Choroid plexus epithelial cell (primary cell): ENCODE data around the gene RARA.
A peak's percentile ranks its signal among the peaks of the same experiment; 100 is the strongest.
"Not testable (repeated sequence)": the region's sequence is repeated elsewhere in the genome, so short reads cannot be mapped to it uniquely, and the experiment has no call there.

ENCODE experiments used
- DNase-seq: peaks from one replicate; pipeline ENCODE4 v3.0.0-alpha.2; 2010; ENCODE audit warnings: low read depth
- H3K4me3 ChIP-seq: 2 replicates; pipeline ENCODE4 v1.5.1; 2011; ENCODE audit warnings: low read depth, mild to moderate bottlenecking, control low read depth, low read length, moderate library complexity
- CTCF ChIP-seq: conservative IDR thresholded peaks from 2 replicates; pipeline ENCODE4 v1.5.1; 2011; ENCODE audit warnings: low read depth, mild to moderate bottlenecking, control low read depth, inconsistent platforms, low read length, moderate library complexity

RARA gene

DNA sequence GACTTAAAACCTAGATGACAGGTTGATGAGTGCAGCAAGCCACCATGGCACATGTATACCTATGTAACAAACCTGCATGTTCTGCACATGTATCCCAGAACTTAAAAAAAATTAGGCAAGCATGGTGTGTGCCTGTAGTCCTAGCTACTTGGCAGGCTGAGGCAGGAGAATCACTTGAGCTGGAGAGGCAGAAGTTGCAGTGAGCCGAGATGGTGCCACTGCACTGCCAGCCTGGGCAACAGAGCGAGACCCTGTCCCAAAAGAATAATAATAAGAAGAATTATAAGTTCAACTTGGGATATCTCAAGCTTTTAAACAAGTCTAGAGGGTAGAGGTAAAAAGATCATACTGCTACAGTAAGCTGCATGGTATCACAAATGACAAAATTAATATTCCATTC lies 11.5 kb upstream of the RARA start:
- no peak for TF ChIP-seq CTCF
- H3K4me3 ChIP-seq = no peak overlapping the region
- DNase-seq = no peak

DNA sequence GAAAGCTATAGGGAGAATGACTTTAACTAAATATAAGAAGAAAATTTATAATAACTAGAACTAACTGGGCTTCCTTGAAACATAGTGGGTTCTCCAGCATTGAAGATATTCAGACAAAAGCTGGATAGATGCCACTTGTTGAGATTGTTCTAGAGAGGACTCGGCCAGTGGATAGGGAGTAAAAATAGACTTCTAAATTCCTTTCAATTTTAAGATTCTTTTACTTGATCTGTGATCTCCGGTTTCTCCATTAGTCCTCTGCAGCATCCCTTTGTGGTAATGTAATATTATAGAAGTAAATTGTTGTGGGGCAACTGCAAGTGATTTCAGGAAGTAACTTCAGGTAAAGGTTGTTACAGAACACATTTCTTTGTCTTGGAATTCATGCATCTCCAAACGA lies 10.3 kb upstream of the RARA start:
- H3K4me3 ChIP-seq = no peak overlapping the region
- TF ChIP-seq CTCF = no peak
- peak; percentile 83 for DNase-seq

DNA sequence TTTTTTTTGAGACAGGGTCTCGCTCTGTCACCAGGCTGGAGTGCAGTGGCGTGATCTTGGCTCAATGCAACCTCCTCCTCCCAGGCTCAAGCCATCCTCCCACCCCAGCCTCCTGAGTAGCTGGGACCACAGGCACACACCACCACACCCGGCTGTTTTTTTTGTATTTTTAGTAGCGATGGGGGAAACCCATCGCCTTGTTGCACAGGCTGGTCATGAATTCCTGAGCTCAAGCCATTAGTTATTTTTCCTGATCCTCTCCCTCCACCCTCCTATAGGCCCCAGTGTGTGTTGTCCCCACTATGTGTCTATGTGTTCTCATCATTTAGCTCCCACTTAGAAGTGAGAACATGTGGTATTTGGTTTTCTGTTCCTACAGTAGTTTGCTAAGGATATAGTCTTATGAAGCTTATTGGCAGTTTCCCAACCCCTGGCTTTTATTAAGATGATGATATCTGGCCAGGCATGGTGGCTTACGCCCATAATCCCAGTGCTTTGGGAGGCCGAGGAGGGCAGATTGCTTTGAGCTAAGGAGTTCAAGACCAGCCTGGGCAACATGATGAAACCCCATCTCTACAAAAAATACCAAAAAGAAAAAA lies 9.7 kb upstream of the RARA start:
- not testable (repeated sequence) for DNase-seq, H3K4me3 ChIP-seq

DNA sequence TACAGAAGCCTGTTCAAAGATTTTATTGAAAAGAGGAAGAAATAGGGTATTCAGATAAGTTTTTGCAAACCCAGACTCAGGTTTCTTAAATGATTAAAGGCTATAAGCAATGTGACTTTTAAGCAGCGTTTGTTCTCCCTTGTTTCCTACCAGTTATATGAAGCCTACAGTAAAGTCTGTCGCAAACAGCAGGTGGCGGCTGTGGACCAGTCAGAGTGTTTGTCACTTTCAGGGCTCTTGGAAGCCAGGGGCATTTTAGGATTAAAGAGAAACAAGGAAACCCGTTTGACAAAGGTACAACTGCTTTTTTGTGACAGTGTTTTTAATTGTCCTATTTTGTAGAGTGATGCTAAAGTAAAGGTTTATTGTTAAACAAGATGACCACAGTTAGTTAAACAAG lies 7.7 kb upstream of the RARA start:
- peak; percentile 15 for TF ChIP-seq CTCF
- no peak overlapping the region for H3K4me3 ChIP-seq
- DNase-seq = no peak

DNA sequence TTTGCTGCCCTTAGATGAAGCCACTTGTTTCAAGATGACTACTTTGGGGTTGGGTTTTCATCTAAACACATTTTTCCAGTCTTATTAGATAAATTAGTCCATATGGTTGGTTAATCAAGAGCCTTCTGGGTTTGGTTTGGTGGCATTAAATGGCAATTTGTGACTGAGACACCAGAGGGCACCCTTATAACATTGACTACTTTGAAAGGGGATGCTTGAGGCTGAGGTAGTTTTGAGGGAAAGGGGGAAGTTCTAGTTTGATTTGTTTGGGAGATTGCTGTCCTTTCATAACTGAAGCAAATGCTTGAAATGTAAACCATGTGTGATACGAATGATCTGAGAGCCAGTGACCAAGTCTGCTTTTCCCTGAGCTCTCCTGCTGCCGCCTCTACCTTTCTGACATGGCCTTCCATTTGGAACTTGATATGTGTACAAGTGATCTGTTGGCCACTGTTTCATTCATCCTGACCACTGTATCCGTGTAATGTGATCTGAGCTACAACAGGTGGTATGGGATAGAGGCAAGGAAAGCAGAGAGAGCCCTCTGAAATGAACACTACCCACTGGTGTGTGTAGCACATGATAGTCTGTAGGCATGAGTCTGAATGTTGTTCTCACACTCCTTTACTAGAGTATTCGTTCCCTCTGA lies 5.8 kb upstream of the RARA start:
- TF ChIP-seq CTCF = peak; percentile 73
- DNase-seq = peak; percentile 81
- H3K4me3 ChIP-seq = no peak overlapping the region

DNA sequence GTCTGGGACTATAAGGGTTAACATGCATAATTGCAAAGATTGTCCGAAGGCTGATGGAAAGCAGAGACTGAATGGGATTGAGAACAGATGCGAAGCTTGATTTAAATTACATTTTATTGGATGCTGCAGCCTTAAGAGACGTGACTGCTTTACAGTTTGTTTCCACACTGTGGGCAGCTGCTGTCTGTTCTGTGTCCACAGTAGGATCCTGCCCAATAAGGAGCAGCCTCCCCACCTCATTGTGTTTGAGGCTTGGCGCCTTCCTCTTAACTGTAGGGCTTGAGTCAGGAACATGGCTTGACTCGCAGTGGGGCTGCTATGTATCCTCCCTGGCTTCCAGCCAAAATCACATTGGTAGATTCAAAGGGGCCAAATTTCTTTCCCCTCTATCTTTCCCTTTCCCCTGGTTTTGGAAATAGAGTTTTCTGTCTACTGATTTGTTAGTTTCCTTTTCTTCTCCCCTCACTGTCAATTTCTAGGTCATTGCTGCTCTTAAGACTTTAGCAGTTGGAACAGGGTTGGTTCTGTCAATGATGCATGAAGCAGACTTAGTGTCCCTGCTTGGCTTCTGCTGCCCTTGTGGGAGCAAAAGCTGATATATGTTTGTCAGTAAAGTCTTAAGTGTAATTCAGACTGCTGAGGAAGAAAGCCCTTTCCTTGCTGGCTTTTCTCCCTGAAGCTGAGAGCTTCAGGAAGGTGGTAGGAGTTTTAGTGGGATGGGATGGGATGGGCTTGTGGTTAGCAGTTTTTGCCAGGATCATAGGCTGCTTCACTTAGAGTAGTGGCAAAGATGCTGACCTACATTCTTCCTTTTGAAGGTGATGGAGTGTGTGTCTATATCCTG lies 5.0 kb upstream of the RARA start:
- peak; percentile 66 for DNase-seq
- no peak for TF ChIP-seq CTCF
- no peak overlapping the region for H3K4me3 ChIP-seq

GRCh38 chr17:40304552-40304863 lies 4.5 kb upstream of the RARA start:
- DNase-seq = peak; percentile 52

GRCh38 chr17:40304866-40305265 lies 4.1 kb upstream of the RARA start:
- not testable (repeated sequence) for H3K4me3 ChIP-seq, DNase-seq

More at GRCh38 chr17:40304552-40304863, 4.5 kb upstream of the RARA start:
- not testable (repeated sequence) for H3K4me3 ChIP-seq
